Measurements from ENCODE around the gene CCDC78. TPM values are rescaled to one million over a fixed set of nuclear protein-coding genes. Genes with fewer than 3 reads are reported as not detected.

CCDC78 gene
- 0.25 TPM in 1 of 2 replicates, not detected in the other for total RNA-seq (2014; rRNA removed; shearing (Covaris generic))

GRCh38 chr16:726438-727290 is at the start of gene CCDC78, which contains the start of gene HAGHL:
Gene CCDC78, minus strand, starts transcription at chr16:726443. Its CDS starts 76 bp downstream, at chr16:726367.
Gene HAGHL, plus strand, starts transcription at chr16:727106. Its CDS starts 404 bp downstream, at chr16:727510.
- no peak for DNase-seq (ENCODE audit: low read depth)

GRCh38 chr16:775236-775796 is 49.1 kb upstream of the CCDC78 start:
- no peak for DNase-seq (ENCODE audit: low read depth)

GRCh38 chr16:774086-775001 is 48.1 kb upstream of the CCDC78 start:
- DNase-seq (ENCODE audit: low read depth) = no peak

GRCh38 chr16:772959-773358 is 46.7 kb upstream of the CCDC78 start:
- DNase-seq (ENCODE audit: low read depth) = no peak

- no peak for DNase-seq (ENCODE audit: low read depth)
Observed at GRCh38 chr16:770411-770810, 44.2 kb upstream of the CCDC78 start.

GRCh38 chr16:769934-770333 is 43.7 kb upstream of the CCDC78 start:
- DNase-seq (ENCODE audit: low read depth) = no peak

GRCh38 chr16:769184-769784 is 43.0 kb upstream of the CCDC78 start:
- DNase-seq (ENCODE audit: low read depth) = no peak

- no peak for DNase-seq (ENCODE audit: low read depth)
Observed at GRCh38 chr16:768428-768827, 42.2 kb upstream of the CCDC78 start.

GRCh38 chr16:767743-768235 is 41.5 kb upstream of the CCDC78 start:
- no peak for DNase-seq (ENCODE audit: low read depth)

GRCh38 chr16:766820-767640 is 40.8 kb upstream of the CCDC78 start:
- no peak for DNase-seq (ENCODE audit: low read depth)

- no peak for DNase-seq (ENCODE audit: low read depth)
Observed at GRCh38 chr16:766008-766819, 40.0 kb upstream of the CCDC78 start.

GRCh38 chr16:765488-765865 is 39.2 kb upstream of the CCDC78 start:
- no peak for DNase-seq (ENCODE audit: low read depth)

GRCh38 chr16:764848-765487 is 38.7 kb upstream of the CCDC78 start:
- no peak for DNase-seq (ENCODE audit: low read depth)

- DNase-seq (ENCODE audit: low read depth) = no peak
Observed at GRCh38 chr16:764184-764750, 38.0 kb upstream of the CCDC78 start.

GRCh38 chr16:763369-764183 is 37.3 kb upstream of the CCDC78 start:
- no peak for DNase-seq (ENCODE audit: low read depth)

GRCh38 chr16:762595-763268 is 36.5 kb upstream of the CCDC78 start:
- DNase-seq (ENCODE audit: low read depth) = no peak
